Nephron (organoid): ENCODE measurements around the gene ARFIP1.
A peak's percentile ranks its signal among the peaks of the same experiment; 100 is the strongest.

Source experiments
- H3K27ac Mint-ChIP-seq, 3 experiments: 2 replicates each; pipeline ENCODE4 v1.8.0; 2020; ENCODE audit warnings: mixed read lengths in 3 of 3, mild to moderate bottlenecking in 2 of 3, moderate library complexity in 1 of 3
- H3K27me3 Mint-ChIP-seq: 2 replicates; pipeline ENCODE4 v1.8.0; 2021; ENCODE audit warnings: low read depth, mild to moderate bottlenecking, moderate library complexity, mixed read lengths
- H3K36me3 Mint-ChIP-seq: 2 replicates; pipeline ENCODE4 v1.8.0; 2020; ENCODE audit warnings: low read depth, mixed read lengths
- H3K4me1 Mint-ChIP-seq: 2 replicates; pipeline ENCODE4 v1.8.0; 2020; ENCODE audit warnings: mixed read lengths
- H3K4me3 Mint-ChIP-seq, 3 experiments: 2 replicates each; pipeline ENCODE4 v1.8.0; 2020; ENCODE audit warnings: mild to moderate bottlenecking in 3 of 3, mixed read lengths in 3 of 3, moderate library complexity in 2 of 3
- H3K9me3 Mint-ChIP-seq: 2 replicates; pipeline ENCODE4 v1.8.0; 2020; ENCODE audit warnings: mixed read lengths
- CTCF ChIP-seq, 3 experiments: fragments of 200-600 bp; sonication (generic); IDR thresholded peaks; one replicate each; pipeline ENCODE4 v1.5.0; 2021; ENCODE audit warnings: antibody characterized with exemption in 3 of 3; ENCODE audit not compliant: unreplicated experiment in 3 of 3

Gene ARFIP1

GRCh38 chr4:152946446-152946845, 166.7 kb downstream of the ARFIP1 start:
- Mint-ChIP-seq H3K27ac (peak overlapping the region in 1 of 3 experiments; percentile 4), H3K4me1 (peaks cover 46% of the 10 kb centered on the region), H3K27me3 (peaks cover 4% of the 10 kb centered on the region), H3K36me3 (peaks cover 4% of the 10 kb centered on the region), H3K4me3 (no peak overlapping the region), H3K9me3 (no peaks in the 10 kb centered on the region)
- TF ChIP-seq CTCF (IDR thresholded peaks at IDR 0.05; ENCODE audit: unreplicated experiment in 3 of 3) = no peak

GRCh38 chr4:152947311-152947710, 167.6 kb downstream of the ARFIP1 start:
- no peak overlapping the region for H3K27ac Mint-ChIP-seq
- no peaks in the 10 kb centered on the region for H3K27me3 Mint-ChIP-seq
- peaks cover 4% of the 10 kb centered on the region for H3K36me3 Mint-ChIP-seq
- H3K9me3 Mint-ChIP-seq = no peaks in the 10 kb centered on the region
- TF ChIP-seq CTCF (IDR thresholded peaks at IDR 0.05; ENCODE audit: unreplicated experiment in 3 of 3) = no peak
- no peak overlapping the region for H3K4me3 Mint-ChIP-seq
- H3K4me1 Mint-ChIP-seq = peaks cover 55% of the 10 kb centered on the region

GRCh38 chr4:152949930-152950329, 170.2 kb downstream of the ARFIP1 start:
- H3K27ac Mint-ChIP-seq = no peak overlapping the region

GRCh38 chr4:152950402-152951274, 170.9 kb downstream of the ARFIP1 start:
- no peaks in the 10 kb centered on the region for H3K27me3 Mint-ChIP-seq
- no peak overlapping the region for H3K4me3 Mint-ChIP-seq
- H3K4me1 Mint-ChIP-seq = peaks cover 36% of the 10 kb centered on the region
- no peaks in the 10 kb centered on the region for H3K9me3 Mint-ChIP-seq
- H3K36me3 Mint-ChIP-seq = peaks cover 4% of the 10 kb centered on the region
- TF ChIP-seq CTCF (IDR thresholded peaks at IDR 0.05; ENCODE audit: unreplicated experiment in 3 of 3) = no peak
- peak overlapping the region; percentile 32 to 59 (median 55) for H3K27ac Mint-ChIP-seq

More at GRCh38 chr4:152949930-152950329, 170.2 kb downstream of the ARFIP1 start:
- no peaks in the 10 kb centered on the region for H3K9me3 Mint-ChIP-seq
- no peaks in the 10 kb centered on the region for H3K27me3 Mint-ChIP-seq
- peaks cover 38% of the 10 kb centered on the region for H3K4me1 Mint-ChIP-seq
- H3K4me3 Mint-ChIP-seq = no peak overlapping the region
- TF ChIP-seq CTCF (IDR thresholded peaks at IDR 0.05; ENCODE audit: unreplicated experiment in 3 of 3) = no peak
- H3K36me3 Mint-ChIP-seq = peaks cover 4% of the 10 kb centered on the region

GRCh38 chr4:152951348-152951747, 171.6 kb downstream of the ARFIP1 start:
- Mint-ChIP-seq H3K4me3 (peak overlapping the region in 1 of 3 experiments; percentile 9), H3K9me3 (no peaks in the 10 kb centered on the region), H3K27me3 (no peaks in the 10 kb centered on the region), H3K4me1 (peaks cover 36% of the 10 kb centered on the region), H3K36me3 (peaks cover 4% of the 10 kb centered on the region), H3K27ac (peak overlapping the region; percentile 32 to 59 (median 55))
- no peak for TF ChIP-seq CTCF (IDR thresholded peaks at IDR 0.05; ENCODE audit: unreplicated experiment in 3 of 3)

- Mint-ChIP-seq H3K27ac (peak overlapping the region in 1 of 3 experiments; percentile 24), H3K9me3 (no peaks in the 10 kb centered on the region), H3K27me3 (peaks cover 3% of the 10 kb centered on the region), H3K36me3 (no peaks in the 10 kb centered on the region), H3K4me3 (no peak overlapping the region), H3K4me1 (peaks cover 50% of the 10 kb centered on the region)
- no peak for TF ChIP-seq CTCF (IDR thresholded peaks at IDR 0.05; ENCODE audit: unreplicated experiment in 3 of 3)
Measured at GRCh38 chr4:152953514-152953913, 173.8 kb downstream of the ARFIP1 start.
